PFSK-1 (cell line): ENCODE results near the gene MAGEA9.

ENCODE experiments used
- FOXP2 ChIP-seq: optimal IDR thresholded peaks from 2 replicates; pipeline ENCODE3; 2011; ENCODE audit warnings: borderline replicate concordance, control low read depth, inconsistent platforms; ENCODE audit not compliant: insufficient read depth; ENCODE audit errors: extremely low read length, extremely low read depth
- POLR2AphosphoS5 ChIP-seq: IDR thresholded peaks from 2 replicates; pipeline ENCODE4 v1.6.1; 2012; ENCODE audit warnings: low read depth, mild to moderate bottlenecking, control low read depth, low read length, moderate library complexity
- SIN3A ChIP-seq: IDR thresholded peaks from 2 replicates; pipeline ENCODE4 v1.6.1; 2012; ENCODE audit warnings: mild to moderate bottlenecking, low read length, moderate library complexity, borderline replicate concordance; ENCODE audit not compliant: insufficient read depth
- TAF1 ChIP-seq: IDR thresholded peaks from 2 replicates; pipeline ENCODE4 v1.6.1; 2012; ENCODE audit warnings: low read length, control low read depth, borderline replicate concordance; ENCODE audit not compliant: insufficient read depth
- TF ChIP-seq, protein P1 (sequence below), 2 experiments: IDR thresholded peaks; 2 replicates each; pipeline versions ENCODE4 v1.6.1 to v1.8.0; 2011 to 2012; ENCODE audit warnings: low read depth in 2 of 2, low read length in 2 of 2, control low read depth in 1 of 2, inconsistent platforms in 1 of 2, mild to moderate bottlenecking in 1 of 2, moderate library complexity in 1 of 2; ENCODE audit not compliant: insufficient read depth in 1 of 2

MAGEA9 gene

DNA sequence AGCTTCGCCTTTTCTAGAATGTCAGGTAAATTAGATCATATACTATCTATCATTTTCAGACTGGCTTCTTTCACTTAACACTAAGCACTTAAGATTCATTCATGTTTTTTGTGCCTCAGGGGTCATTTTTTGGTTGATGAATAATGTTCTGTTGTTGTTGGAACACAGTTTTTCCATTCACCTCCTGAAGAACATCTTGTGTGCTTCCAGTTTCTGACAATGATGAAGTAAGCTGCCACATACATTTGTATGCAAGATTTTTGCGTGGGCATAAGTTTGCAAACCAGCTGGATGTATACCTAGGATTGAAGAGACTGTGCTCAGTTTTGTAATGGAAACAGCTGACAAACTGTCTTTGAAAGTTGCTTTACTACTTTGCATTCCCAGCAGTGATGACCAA, 37.6 kb downstream of the MAGEA9 start:
- TF ChIP-seq TAF1 = no peak
- TF ChIP-seq FOXP2 = no peak
- TF ChIP-seq SIN3A = no peak

GRCh38 chrX:149825424-149825823, 43.7 kb downstream of the MAGEA9 start:
- TF ChIP-seq TAF1 (no peak), POLR2AphosphoS5 (no peak), FOXP2 (no peak), SIN3A (no peak)
- TF ChIP-seq, protein P1, sequence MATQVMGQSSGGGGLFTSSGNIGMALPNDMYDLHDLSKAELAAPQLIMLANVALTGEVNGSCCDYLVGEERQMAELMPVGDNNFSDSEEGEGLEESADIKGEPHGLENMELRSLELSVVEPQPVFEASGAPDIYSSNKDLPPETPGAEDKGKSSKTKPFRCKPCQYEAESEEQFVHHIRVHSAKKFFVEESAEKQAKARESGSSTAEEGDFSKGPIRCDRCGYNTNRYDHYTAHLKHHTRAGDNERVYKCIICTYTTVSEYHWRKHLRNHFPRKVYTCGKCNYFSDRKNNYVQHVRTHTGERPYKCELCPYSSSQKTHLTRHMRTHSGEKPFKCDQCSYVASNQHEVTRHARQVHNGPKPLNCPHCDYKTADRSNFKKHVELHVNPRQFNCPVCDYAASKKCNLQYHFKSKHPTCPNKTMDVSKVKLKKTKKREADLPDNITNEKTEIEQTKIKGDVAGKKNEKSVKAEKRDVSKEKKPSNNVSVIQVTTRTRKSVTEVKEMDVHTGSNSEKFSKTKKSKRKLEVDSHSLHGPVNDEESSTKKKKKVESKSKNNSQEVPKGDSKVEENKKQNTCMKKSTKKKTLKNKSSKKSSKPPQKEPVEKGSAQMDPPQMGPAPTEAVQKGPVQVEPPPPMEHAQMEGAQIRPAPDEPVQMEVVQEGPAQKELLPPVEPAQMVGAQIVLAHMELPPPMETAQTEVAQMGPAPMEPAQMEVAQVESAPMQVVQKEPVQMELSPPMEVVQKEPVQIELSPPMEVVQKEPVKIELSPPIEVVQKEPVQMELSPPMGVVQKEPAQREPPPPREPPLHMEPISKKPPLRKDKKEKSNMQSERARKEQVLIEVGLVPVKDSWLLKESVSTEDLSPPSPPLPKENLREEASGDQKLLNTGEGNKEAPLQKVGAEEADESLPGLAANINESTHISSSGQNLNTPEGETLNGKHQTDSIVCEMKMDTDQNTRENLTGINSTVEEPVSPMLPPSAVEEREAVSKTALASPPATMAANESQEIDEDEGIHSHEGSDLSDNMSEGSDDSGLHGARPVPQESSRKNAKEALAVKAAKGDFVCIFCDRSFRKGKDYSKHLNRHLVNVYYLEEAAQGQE (IDR thresholded peaks at IDR 0.05; ENCODE audit: insufficient read depth in 1 of 2, low read depth in 2 of 2, low read length in 2 of 2) = no peak

DNA sequence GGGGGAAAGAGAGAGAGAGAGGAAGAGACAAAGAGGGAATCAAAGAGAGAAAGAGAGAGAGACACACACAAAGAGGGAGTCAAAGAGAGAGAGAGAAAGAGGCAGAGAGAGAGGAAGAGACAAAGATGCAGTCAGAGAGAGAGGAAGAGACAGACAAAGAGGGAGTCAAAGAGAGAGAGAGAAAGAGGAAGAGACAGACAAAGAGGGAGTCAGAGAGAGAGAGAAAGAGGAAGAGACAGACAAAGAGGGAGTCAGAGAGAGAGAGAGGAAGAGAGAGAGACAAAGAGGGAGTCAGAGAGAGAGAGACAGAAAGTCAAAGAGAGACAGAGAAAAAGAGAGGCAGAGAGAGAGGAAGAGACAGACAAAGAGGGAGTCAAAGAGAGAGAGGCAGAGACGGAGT, 45.5 kb downstream of the MAGEA9 start:
- TF ChIP-seq FOXP2 = no peak
- TF ChIP-seq TAF1 = no peak
- TF ChIP-seq, protein P1 (IDR thresholded peaks at IDR 0.05; ENCODE audit: insufficient read depth in 1 of 2, low read depth in 2 of 2, low read length in 2 of 2) = no peak
- TF ChIP-seq SIN3A = no peak
- no peak for TF ChIP-seq POLR2AphosphoS5

DNA sequence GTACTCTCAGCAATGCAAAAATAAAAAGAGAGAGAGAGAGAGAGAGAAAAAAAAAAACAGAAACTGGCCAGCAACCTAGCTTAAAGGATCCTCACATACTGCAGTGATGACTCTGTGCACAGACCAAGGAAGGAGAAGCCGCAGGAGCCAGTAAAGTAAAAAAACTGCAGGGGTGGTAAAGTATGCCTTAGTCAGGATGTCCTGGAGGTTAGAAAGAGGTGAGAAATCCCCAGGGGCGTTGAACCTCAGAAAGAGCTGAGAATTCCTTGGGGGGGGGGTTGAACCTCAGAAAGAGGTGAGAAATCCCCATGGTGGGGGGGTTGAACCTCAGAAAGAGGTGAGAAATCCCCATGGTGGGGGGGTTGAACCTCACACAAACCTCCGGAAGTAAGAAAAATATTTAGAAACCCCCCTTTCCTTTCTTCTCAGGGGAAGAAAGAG, 48.0 kb downstream of the MAGEA9 start:
- TF ChIP-seq POLR2AphosphoS5 (no peak), TAF1 (no peak), FOXP2 (no peak)

- TF ChIP-seq TAF1 (no peak), FOXP2 (no peak), POLR2AphosphoS5 (no peak), SIN3A (no peak)
- TF ChIP-seq, protein P1 (IDR thresholded peaks at IDR 0.05; ENCODE audit: insufficient read depth in 1 of 2, low read depth in 2 of 2, low read length in 2 of 2) = no peak
Observed at GRCh38 chrX:149830192-149830873, 48.6 kb downstream of the MAGEA9 start.

DNA sequence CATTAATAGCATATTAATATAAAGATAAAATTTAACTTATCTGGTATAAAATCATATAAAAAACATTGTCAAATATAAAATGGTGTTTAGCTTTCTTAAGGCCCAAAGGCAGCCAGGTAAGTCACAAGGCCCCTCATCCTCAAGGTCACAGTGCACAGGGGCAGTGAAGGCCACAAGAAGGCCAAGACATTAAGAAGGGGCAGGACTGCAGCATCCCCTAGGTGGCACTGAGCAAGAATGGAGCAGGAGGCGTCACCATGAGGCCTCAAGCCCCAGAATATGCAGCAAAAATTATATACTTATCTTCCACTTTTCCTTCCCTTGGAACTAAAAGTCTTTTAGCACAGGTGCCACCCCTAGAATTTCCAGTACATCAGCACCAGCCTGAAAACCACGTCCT, 49.7 kb downstream of the MAGEA9 start:
- TF ChIP-seq, protein P1 (IDR thresholded peaks at IDR 0.05; ENCODE audit: insufficient read depth in 1 of 2, low read depth in 2 of 2, low read length in 2 of 2) = no peak
- TF ChIP-seq TAF1 (no peak), POLR2AphosphoS5 (no peak), FOXP2 (no peak), SIN3A (no peak)
